Inflammatory macrophage (primary cell): ENCODE data around the gene SCFD2.

Experiments
- DNase-seq, 2 donors: peaks; one replicate each; pipeline ENCODE4 v3.0.0-alpha.2; 2020 to 2022

SCFD2 gene

DNA sequence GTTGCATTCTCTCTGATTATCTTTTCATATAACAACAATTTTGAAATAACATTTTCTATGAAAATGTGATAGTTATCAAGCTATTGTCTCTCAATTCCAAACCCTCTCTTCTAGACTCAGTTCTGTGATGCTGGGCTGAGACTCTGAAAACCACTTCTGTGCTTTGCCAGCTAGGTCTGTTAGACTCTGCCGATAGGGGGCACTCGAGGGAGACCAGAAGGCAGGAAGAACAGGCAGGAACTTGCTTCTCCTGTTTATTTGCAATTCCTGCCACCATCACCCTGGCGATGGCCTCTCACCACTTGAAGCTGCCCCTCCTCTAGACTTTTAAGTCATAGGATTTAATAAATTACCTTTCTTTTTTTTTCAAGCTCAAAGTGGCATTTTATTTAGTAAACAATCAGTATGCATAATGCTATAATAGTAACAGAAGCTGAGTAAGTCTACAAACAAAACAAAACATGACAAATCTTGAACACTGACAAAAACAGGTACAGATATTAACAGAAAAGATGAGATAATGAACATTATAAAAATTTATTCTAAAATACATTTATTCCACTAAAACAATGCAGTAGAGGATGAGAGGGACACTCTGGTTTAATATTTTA, 454.1 kb downstream of the SCFD2 start:
- peak; percentile 68 to 78 for DNase-seq

DNA sequence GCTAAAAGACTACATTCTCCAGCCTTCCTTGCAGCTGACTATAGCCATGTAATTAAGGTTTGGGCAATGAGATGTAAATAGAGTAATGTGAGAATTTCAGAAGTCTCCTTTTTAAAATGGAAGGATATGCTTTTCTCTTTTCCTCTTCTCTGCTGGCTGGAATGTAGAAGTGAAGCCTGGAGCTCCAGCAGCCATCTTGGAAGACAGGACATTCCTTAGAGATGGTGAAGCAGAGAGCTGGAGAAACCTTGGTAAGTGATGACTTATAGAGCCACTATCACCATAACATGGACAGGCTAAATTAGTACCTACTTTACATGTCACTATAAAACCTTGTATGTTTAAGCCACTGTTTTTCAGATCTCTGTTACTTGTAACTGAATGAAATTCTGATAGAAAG, 455.7 kb downstream of the SCFD2 start:
- DNase-seq = no peak

GRCh38 chr4:52907510-52907909, 458.4 kb downstream of the SCFD2 start:
- DNase-seq = no peak

DNA sequence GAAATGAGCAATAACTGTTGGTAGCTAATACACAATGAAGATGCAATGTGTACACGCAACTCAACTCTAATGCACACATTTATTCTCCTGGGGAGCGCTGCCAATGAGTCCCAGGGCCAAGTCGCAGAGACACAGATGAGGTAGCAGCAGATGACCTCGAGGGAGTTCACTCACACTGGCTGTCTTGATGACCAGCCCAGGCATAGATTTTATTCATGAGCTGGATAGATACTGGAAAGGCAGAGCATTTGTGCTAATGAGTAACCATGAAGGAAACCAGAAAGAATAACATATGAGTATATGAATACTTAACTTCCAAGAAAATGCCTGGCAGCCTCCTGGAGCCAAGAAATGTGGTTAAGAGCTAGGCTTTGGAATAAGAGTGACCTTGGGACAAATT, 461.4 kb downstream of the SCFD2 start:
- DNase-seq = no peak

DNA sequence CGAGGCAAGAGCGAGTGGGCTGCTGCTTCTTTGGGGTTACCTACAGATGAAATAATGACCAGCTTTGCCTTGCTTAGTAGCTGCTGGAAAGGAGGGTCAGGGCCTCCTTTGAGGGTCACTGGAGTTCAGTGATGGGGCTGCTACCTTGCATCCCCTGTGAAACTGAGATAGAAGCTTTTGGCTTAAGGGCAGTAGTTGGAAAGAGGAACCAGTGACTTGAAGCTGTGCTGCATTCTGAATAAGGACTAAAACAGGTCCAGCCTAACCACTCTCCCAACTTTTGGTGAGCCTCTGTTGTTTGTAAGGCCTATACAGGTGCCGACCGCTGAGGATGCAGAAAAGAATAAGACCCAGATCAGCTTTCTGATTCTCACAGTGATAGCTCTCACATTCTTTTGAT, 462.6 kb downstream of the SCFD2 start:
- DNase-seq = no peak

DNA sequence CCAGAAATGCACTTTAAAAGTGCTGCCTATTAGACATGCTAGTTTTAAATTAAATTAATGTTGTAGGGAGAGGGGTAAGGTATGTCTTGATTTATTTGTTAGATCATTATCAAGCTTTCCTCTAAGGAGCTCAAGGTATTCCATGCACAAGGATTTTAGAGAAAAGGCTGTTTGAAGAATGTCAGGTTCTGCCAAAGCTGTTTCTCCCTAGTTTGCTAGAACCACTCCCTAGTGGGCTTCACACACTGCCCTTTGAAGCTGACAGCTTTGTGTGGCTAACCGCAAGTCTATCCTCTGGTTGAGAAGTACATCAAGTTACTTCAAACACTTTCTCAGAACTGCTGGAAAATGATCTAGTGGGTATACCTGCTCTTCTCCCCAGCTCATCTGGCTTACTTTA, 471.4 kb downstream of the SCFD2 start:
- DNase-seq = no peak

- no peak for DNase-seq
Measured at GRCh38 chr4:52892880-52893279, 473.0 kb downstream of the SCFD2 start.

- DNase-seq = no peak
Measured at GRCh38 chr4:52891743-52892142, 474.1 kb downstream of the SCFD2 start.

DNA sequence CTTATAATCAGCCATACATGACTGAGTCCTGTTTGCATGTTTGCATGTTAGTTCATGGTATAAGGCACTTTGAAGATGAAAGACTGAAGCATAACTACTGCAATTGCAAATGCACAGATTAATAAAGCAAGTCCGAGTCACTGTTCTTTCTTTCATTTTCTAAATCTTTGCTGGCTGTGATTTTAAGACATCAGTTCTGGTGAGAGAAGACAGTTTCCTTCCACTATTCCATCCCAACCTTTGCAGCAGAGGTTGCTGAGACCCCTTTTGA, 475.4 kb downstream of the SCFD2 start:
- no peak for DNase-seq

GRCh38 chr4:52889778-52890520, 475.9 kb downstream of the SCFD2 start:
- DNase-seq = no peak

- no peak for DNase-seq
Measured at GRCh38 chr4:52889354-52889753, 476.5 kb downstream of the SCFD2 start.

DNA sequence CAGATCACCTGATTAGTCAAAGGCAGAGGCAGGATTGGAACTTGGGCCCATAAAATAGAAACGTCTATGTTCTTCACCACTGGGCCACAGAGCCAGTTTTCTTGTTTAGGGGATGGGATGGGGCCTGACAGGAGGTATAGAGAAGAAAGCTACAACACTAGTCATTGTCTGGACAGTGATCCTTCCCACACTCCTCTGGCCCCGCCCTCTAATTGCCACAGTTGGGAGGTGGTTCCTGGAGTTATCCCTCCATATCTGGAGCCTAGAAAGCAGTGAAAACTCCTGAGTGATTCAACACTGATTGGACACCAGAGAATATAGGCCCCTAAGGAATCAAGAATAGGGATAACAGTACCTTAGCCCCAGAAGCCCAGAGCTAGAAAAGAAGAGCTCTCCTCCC, 480.9 kb downstream of the SCFD2 start:
- no peak for DNase-seq

DNA sequence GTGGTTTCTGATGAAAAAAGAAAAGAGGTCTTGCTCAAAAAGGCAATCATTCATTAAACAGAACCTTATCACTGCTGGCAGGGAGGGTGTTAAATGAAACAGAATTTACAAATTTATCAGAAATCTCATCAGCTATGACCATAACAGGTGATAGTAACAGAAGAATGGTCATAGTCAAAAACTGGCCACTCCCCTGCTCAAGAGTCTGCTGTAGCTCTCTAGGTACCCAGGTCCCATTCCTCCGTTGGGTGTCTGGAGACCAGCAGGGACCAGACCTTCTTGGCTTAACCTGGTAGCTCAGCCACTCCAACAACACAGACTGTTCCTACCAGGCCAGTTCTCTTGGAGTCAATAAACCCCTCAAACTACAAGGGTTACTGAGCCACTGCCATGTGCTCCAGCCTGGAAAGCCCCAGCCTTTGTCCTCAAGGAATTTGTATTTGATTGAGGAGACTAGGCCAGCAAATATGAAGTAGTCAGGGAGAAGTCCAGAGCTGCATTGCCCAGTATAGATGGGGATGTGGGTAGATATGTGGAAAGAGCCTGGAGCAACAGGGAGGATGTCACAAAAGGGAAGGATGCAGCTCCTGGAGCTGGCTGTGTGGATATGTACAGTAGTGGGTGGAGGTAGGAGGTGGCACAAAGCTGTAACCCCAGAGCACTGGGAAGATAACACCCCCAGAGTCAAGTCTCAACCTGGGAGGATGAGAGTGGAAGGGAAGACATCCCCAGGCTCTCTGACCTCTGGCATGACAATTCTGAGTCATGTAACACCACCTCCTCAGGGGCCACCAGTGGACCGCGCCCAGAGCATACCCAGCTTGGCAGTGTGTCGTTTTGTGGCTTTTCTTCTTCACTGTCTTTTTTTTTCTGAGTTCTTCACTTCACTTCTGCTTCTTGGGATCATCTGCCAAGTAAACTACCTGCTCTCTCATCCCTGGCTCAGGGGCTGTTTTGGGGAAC, 481.9 kb downstream of the SCFD2 start:
- peak; percentile 76 to 87 for DNase-seq

DNA sequence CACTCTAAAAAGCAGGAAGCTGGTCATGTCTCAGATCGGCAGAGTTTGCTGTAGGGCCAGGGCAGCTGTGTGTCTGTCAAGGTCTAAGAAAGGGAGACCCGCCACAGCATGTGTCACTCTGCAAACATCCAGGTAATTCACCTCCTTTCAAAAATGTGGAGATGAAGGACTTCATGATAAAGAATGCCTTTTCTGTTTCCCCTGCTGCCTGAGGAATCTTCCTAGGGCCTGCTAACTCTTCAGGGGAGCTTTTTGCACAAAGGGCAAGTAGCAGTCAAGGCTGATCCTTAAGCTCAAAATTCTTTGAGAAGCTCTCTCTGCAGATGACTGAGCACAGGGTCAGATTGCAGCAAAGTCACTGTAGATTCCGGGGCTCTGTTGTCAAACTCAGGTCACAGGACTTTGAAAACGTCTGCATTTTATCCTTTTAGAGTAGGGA, 482.7 kb downstream of the SCFD2 start:
- DNase-seq = no peak

DNA sequence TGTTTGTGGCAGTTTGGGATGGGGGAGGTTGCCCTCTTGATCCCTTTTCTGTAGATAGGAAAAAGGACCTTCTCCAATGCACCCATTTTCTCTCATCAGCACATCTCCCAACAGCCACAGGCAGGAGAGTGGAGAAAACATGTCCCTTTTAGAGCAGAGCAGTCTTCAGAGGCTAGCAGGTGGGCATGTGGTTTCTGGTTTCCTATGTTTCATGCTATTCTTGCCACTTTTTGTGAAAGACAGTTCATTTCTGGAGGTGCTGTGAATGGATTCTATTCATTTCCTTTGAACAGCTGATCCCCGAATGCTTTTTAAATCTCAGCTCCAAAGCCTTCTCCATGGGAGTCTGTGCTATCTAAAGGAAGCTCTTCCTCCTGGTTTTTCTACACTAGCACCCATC, 484.9 kb downstream of the SCFD2 start:
- DNase-seq = no peak

DNA sequence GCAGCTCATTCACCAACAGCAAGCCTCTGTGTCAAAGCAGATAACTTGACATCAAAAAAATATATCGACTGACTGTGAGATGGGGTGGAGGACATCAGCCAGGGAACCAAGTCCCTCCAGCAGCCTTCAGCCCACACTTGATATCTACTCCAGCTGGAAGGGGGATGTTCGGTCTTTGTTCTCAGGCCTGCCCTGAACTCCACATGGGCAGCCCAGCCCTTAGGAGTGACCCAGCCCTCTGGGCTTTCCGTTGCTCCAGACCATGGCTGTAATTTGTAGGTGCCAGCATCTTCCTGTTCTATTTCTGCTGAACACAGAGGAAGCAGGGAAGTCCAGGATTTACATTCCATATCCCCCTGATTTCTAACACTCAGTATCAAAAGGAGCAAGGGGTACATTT, 486.4 kb downstream of the SCFD2 start:
- no peak for DNase-seq

GRCh38 chr4:52877694-52878093, 488.2 kb downstream of the SCFD2 start:
- DNase-seq = no peak

GRCh38 chr4:52877036-52877435, 488.8 kb downstream of the SCFD2 start:
- no peak for DNase-seq

- DNase-seq = no peak
Measured at GRCh38 chr4:52876069-52876468, 489.8 kb downstream of the SCFD2 start.

GRCh38 chr4:52874948-52875347, 490.9 kb downstream of the SCFD2 start:
- no peak for DNase-seq

DNA sequence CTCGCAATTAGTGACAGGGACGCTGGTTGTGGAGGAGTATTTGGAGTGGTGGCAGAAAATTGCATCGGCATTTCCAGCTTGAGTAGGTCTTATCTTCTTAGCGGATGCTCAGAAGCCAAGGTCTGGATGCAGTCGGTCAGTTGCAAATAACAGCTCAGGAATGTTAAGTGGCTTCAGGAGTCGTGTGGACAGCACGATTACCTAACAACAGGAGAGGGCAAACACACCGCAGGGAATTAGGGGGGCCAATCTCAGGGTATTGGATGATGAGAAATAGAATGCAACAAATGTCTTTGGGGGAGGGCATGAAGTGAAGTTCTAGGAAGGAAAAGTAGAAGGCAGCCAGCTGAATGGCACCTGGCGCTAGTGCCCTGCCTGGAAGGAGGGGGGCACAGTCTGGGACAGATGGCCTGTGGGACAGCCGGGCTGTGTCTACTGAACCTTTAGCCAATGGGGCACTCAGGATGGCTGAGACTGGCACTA, 492.0 kb downstream of the SCFD2 start:
- no peak for DNase-seq

DNA sequence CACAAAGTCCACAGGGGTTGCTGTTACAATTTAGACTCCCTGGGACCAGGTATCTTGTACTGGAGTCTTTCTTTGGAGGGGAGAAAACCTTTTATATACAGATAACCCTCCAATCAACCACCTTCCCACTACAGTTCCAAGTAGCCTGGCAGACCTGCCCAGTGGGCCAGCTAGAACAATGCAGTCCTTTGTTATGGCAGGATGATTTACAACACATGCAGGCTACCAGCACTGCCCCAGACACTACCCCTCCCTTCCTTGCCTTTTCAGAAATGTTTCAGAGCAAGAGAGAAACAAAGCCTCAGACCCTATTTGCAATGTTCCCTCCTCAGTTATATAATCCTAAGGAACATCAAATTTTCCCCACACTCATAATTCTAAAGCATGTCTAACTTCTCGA, 492.7 kb downstream of the SCFD2 start:
- no peak for DNase-seq

GRCh38 chr4:52870225-52870624, 495.6 kb downstream of the SCFD2 start:
- no peak for DNase-seq

GRCh38 chr4:52869656-52870055, 496.2 kb downstream of the SCFD2 start:
- DNase-seq = no peak
